HG03378 (cell line): Measurements from ENCODE around the gene BTBD2.

Experiments
- ATAC-seq: cut with Tn5 transposase; IDR thresholded peaks from one replicate; pipeline ENCODE4 v1.9.1; 2021; ENCODE audit warnings: mild to moderate bottlenecking, moderate library complexity; ENCODE audit not compliant: unreplicated experiment

The BTBD2 gene

DNA sequence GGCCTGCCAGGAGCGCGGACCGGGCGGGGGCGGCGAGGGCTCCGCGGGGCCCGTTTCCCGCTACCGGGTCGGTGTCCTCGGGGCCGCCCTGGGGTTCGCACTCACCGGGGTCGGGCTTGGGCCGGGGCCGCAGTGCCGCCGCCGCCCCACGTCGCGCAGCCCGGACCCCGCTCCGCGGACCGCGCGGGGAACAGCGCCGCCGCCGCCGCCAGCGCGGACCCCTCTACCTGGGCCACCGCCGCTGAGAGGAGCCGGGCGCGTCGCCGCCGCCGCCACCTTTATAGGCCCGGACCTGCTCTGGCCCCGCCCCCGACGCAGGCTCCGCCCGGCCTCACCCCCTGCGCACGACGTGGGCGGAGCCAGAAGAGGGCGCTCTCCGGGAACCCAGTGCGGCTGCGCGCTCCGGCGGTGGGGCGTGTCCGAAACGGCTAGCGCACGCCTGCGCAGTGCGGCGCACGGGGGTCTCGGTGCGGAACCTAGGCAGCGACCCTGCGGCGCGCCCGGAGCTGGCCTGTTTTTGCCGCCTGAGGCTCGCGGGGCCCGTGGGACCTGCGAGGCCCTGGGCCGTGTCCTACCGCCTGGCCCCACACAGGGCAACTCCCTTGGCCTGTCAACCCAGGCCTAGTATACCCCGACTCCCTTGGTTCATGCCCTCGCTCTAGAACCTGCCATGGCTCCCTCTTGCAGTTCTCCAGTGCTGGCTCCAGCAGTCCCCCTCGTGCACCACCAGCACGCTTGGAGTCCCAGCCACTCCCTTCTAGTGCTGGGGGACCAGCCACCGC, 35.7 kb upstream of the BTBD2 start, which contains the start of gene MKNK2:
Gene MKNK2, minus strand, starts transcription at position 254 of the 782 bp plus-strand sequence. CDS start 393 bp downstream, outside the sequence.
- peak; percentile 30 for ATAC-seq

DNA sequence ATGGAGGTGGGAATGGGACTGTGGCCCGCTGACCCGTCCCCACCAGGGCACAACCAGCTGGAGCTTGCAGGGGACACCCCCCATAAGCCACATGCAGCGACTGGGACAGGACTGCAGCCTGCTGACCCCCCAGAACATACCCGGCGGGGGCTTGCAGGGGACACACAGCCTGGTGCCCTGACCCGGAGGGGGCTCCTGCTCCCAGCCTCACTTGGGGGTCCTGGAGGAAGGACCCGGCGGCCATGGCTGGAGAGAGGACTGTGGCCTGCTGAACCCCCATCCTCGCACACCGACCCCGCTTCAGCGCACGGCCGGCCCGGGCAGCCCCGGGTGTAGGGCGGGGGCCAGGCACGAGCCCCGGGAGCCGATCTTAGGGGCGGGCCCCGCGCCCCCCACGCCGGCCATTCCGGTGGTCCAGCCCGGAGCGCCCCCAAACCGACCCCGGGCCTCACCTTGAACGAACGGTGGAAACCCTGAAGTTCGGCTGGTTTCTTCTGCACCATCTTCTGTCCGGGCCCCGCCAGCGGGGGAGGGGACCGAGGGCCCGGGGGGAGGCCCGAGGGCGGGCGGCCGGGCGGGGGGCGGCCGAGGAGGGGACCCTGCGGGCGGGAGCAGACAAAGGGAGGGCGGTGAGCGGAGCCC, 35.0 kb upstream of the BTBD2 start:
- no peak for ATAC-seq

DNA sequence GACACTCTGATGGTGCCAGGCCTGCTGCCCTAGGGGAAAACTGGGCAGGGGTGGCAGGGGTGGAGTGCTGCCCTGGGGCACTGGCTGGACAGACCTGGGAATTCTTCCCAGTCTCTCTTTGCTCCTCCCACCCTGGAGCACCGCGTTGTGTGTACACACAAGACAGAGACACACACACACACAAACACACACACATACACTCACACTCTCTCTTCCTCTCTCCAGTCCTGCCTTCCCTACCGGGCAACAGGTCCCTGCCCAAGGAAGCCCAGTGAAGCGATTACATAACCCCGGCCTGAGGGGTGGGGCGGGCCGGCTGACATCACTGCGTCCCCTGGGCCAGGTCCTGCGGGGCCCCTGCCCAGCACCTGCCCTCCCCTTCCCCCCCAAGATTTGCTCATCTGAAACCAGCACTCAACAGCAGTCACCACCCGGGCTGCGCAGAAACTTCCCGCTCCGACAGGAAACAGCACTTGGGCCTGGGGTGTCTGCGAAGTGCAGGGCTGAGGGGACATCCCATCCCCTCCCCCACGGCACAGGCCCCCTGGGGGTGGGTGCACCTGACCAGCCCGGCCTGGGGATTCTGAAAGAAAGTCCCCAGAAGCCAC, 34.3 kb upstream of the BTBD2 start:
- ATAC-seq: no peak

DNA sequence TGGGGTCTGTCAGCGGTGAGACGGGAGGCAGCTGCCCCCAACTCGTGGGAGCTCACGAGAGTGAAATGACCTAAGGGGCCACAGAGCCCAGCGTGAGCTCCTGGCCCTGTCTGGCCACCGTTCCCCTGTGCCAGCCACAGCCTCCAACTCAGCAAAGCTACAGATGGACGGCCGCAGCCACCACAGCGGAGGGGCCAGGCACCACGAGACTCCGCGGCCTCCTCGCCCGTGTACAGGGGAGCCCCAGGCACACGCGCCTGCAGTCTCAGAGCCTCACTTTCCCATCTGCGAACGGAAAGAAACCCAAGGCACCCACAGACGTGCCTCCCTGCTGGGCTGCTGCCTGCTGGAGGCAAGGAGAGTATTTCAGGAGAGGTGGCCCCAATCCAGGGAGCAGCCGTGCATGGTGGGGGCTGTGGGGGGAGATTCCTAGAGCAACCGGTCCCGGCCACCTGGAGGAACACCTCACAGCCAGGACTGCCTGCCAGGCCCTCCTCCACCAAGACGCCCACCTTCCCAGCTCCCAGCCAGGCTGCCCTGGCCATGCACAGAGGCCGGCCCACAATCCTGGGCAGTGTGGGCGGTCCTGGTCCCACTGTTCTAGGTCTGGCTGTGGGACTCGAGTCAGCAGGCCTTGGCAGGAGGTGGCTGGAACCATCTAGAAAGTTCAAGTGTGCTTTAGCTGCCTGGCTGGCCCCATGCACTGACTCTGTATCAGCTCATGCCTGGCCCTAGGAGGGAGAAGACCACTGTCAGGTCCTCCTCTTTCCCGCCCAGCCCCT, 33.6 kb upstream of the BTBD2 start:
- no peak for ATAC-seq

DNA sequence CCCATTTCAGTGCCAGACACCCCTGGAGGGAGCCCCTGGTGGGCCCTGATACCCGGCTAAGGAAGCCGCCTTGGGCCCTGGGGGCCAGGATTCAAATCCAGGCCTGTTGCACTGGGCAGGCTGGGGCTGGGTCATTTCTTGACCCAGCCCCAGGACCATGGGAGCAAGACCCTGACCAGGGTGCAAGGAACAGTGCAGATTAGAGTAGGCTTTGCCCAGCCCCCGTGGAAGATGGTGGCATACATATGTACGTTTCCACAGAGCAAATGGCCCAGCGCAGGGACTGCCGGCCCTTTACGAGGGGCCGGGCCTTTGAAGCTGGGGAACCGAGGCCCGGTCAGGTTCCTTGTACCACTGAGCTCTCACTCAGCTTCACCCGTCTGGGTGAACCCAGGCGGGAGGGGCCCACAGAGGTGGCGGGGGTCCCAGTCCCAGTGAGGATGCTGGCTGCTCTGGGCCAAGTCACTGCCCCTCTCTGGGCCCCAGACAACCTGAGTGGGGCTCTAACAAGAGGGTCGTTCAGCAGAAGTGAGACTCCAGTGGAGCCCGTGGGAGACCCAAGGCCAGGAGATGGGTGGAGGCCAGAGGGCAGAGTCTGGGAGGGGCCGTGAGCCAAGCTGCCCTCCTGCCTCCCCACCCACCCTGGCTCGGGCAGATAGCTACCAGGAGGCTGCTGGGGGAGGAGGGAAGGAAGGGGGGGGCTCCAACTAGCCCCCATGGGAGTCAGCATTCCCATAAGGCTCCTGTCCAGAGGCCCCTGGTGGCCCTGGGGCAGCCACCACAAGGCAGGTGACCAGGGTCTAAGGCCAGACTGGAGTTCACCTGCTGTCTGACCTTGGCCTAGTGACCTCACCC, 32.8 kb upstream of the BTBD2 start:
- ATAC-seq: no peak

DNA sequence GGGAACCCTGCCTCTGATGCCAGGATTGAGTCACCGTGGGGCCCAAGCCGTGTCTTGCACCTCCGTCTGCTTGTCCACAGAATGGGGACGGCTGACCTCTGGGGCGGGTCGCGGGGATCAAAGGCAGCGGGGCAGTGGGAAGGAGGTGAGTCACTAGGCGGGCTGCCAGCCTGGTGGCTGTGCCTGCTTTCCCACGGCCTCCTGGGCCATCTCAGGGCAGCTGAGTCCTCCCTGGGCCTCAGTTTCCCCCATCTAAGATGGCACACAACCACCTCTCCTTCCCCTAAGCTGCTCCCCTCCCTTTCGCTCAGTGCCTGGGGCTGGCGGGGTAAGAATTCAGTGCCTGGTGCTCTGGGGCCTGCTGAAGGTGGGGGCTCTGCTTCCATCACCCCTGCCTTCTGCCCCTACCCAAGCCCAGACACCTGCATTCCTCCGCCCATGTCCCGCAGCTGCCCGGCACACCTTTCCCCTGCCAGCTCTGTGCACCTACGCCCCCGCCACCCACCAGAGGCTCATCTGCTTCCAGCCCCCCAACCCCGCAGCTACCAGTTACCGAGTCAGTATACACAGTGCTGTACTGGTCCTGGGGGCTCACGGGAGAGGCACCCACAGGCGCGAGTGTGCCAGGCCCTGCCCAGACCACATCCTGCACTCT, 32.1 kb upstream of the BTBD2 start:
- no peak for ATAC-seq

DNA sequence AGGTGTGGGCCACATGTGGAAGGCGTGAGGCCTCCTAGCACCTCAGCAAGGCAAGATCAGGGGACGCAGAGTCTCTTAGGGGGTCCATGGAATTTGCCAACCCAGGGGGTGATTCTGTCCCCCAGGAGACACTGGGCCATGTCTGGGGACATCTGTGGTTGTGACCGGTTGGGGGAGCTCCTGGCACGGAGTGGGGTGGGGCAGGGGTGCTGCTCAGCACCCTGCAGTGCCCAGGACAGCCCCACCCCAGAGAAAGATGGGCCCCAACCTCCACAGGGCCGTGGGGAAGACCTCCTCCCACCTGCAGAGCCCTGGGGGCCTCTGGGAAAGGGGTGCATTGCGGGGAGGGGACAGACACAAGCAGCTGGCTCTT, 31.5 kb upstream of the BTBD2 start:
- ATAC-seq: no peak

DNA sequence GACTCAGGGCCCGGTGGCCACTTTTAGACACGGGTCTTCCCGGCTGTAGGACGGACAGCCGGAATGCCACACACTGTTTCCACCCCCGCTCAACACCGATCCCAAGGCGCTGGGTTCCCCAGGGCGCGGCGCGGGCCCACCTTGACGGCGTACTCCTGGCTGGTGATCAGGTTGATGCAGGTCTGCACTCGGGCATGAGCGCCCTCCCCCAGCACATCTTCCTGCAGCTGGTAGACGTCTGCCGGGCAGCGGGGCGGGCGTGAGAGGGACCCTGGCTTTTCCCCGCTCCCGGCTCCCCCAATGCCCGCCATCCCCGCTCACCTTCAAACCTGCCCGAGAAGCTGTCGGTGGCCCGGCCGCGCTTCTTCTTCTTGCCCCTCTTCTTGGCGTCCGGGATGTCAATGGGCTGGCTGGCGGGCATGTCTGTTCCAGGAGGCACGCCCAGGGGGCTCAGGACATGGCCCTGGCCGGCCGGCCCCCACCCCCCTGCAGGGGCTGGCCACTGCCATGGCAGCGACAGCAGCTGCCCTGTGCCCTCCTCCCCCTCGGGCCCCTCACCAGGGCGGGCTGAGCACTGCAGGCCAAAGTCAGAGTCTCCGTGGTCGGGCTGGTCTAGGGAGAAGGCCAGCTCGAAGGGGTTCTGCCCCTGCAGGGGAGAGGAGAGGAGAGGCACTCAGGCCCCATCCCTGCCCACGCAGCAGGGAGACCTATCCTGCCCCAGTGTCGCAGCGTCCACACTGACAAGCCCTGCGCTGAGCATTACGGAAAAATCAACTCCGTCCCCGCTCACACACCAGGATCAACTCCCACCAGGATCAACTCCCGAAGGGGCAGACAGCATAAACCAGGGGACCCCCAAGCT, 30.8 kb upstream of the BTBD2 start:
- no peak for ATAC-seq

DNA sequence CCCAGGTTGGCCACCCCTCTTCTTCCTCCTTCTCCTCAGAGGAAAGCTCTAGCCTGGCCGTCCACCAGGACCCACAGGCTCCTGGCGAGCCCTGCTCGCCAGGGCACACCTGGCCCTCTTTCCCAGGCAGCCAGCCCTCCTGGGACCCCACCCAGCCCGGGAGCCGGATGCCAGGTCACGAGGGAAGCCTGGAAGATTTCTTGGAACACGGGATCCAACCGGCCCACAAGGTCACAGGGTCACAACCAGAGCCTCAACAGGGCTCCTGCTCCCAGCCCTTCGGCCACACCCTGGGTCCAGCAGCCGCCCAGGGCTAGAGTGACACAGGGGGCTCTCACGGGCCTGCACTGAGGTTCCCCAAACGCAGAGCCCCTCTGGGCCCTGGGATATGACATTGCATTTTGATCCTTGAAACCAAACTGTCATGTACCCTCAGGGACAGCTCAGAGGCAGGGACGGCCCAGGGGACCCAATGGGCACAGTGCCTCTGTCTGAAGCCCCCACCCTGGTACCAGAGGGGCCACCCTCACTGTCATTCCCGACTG, 30.1 kb upstream of the BTBD2 start:
- ATAC-seq: no peak

DNA sequence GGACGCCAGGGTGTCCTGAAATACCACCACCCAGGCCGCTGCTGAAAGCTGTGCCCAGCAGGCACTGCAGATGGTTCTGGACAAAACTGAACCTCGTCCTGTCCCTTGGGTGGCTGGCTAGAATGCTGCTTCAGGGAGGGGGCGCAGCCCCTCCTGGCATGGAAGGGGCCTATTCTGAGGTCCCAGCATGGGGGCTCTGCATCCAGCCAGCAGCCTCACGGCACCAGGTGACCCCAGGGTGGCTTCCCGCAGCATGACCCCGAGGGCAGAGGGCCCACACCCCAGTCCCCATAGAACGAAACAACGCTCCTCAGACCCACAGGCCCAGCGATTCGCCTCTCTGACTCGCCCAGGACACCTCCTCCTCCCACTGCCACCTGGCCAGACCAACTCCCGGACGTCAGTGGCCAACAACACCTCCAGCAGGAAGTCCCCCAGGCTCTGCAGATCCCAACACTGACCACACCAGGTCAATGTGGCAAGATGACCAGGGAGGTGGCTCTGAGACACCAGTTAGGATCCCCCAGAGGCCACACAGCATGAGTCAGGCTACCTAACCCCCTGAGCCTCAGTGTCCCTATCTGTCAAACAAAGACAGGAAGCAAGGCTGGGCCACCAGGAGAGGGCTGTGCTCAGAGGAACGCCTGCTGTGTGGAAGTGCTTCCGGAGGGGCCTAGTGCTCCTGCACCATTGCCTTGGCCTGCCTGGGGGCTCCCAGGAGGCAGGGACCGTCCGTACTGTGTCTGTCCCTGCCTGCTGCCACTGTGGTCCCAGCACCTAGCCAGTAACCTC, 29.4 kb upstream of the BTBD2 start:
- ATAC-seq: no peak

DNA sequence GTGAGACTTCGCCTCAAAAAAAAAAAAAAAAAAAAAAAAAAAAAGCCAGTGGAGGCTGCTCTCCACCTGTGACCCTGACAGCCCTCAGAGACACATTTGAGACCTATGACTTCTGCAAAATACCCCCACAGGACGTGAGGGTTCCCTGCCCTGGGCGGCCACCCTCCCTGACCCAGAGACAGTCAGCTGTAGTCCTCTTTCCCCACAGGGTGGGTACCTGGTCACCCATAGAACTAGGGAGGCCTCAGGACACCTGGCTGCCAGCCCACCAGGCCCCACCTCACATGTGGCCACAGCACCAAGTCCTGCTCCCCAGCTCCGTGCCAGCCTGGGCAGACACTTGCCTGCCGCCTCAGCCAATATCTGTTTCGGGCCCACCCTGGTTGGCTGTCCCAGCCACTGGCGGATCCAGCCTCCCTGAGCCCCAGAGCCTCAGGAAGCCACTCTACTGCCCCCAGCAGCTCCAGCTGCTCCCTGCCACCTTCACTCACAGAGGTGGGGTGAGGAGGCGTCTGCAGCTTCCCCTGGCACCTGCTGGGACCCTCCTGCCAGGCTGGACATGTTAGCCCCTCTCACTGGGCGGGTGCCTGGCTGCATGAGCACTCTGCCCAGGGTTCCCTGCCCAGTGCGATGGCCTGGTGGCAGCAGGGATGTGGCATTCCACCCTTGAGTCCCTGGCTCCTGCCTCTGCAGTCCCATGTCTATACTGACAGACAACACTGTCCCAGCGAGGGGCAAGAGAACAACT, 28.6 kb upstream of the BTBD2 start:
- no peak for ATAC-seq

DNA sequence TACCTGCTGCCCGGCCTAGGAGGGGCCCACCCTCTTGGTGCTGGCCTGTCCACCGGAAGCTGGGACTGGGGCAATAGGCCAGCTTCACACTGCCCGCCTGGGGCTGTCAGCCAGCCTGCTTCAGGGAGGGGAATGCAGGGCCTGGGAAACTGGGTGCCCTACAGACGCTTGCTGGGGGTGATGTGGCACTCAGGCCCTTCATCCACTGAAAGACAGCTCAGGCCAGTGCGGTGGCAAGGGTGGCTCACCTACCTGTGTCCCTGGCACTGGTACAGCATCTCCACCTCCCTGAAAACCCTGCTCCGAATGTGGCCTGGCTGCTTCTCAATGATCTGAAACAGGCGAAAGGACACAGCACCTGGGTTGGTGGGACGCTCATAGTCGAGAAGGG, 27.7 kb upstream of the BTBD2 start:
- no peak for ATAC-seq

DNA sequence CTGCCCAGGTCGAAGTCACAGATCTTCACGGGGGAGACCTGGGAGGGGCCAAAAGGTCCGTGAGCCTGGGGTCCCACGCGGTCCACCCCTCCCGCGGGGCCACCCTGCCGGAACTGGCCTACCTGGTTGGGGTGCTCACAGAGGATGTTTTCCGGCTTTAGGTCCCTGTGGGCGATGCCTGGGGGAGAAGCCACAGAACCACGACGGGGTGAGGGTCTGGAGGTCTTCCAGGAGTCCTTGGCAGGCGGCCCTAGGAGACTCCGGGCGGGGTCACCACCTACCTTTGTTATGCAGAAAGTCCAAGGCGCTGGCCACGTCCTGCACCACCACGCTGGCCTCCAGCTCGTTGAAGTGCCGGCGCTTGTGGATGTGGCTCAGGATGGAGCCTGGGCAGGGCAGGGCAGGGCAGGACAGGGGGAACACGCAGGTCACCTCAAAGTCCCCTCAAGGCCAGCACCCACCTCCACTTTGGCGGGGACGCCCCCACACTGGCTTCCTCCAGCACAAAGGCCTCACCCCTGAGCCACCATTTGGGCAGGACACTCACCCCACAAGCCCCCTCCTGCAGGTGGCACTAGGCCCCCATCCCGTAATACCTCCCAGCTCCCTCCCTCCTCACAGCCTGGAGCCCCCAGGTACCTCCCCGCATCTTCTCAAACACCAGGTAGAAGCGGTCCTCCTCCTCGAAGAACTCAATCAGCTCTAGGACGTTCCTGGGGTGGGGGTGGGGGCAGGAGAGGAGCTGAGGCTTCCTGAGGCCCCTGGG, 27.2 kb upstream of the BTBD2 start:
- no peak for ATAC-seq

DNA sequence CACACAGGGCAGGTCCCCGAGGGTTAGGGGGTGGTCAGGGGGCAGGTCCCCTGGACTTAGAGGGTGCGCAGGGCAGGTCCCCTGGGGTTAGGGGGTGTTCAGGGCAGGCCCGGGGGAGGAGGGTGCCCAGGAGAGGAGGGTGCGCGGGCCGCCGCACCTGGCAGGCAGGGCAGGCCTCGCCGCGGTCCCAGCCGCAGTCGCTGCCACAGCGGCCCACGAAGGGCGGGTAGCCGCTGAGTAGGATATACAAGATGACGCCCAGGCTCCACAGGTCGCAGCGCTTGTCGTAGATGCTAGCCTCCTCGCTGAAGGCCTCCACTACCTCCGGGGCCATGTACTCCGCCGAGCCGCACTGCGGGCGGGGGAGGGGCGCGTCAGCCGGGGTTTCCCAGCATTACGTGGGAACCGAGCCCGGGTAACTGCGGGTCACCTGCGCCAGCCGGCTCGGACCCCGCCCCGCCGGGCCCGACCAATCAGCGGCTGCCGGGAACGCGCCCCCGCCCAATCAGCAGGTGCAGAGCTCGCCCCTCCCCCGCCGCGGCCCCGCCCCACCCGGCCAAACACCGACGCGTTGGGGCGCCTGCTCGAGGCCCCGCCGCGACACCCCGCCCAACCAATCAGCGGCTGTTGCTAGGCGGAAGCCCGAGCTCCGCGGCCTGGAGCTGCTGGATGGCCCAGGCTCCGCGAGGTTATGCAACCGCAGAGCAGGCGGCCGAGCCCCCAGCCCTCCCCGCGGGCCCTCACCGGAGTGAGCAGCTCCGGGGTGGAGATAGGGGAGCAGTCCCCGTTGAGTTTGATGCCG, 26.4 kb upstream of the BTBD2 start:
- peak; percentile 45 for ATAC-seq

DNA sequence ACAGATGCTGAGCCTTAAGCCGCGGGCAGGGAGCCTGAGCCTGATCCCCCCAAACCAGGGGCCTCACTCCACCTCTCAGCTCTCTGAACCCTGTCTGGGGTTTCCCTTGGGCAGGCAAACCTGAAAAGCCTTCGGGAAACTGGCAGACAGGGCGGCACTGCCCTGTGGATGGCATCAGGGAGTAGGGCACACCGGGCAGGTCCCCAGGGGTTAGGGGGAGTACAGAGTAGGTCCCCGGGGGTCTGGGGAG, 25.8 kb upstream of the BTBD2 start:
- no peak for ATAC-seq
